Left ventricle myocardium inferior (tissue), 1 donor: Measurements from ENCODE around the gene SPRR5. TPM values are rescaled to one million over a fixed set of nuclear protein-coding genes. Genes with fewer than 3 reads are reported as not detected.

Source experiments
- DNase-seq: peaks from one replicate; pipeline ENCODE4 v3.0.0-alpha.2; 2020
- H3K27ac ChIP-seq: fragments of 200-600 bp; replicated peaks from 2 replicates; pipeline ENCODE4 v1.8.0; 2021
- H3K27me3 ChIP-seq: fragments of 200-600 bp; 2 replicates; pipeline ENCODE4 v1.8.0; 2021; ENCODE audit warnings: low read depth
- H3K36me3 ChIP-seq: fragments of 200-600 bp; 2 replicates; pipeline ENCODE4 v1.8.0; 2021
- H3K4me1 ChIP-seq: fragments of 200-600 bp; 2 replicates; pipeline ENCODE4 v1.8.0; 2021
- H3K4me3 ChIP-seq: fragments of 200-600 bp; 2 replicates; pipeline ENCODE4 v1.8.0; 2021; ENCODE audit warnings: mild to moderate bottlenecking, moderate library complexity
- H3K9me3 ChIP-seq: fragments of 200-600 bp; replicated peaks from 2 replicates; pipeline ENCODE4 v1.8.0; 2021
- intact Hi-C: fragments of 100-400 bp; cut with micrococcal nuclease; formaldehyde crosslinking; loops from one replicate; pipeline ENCODE4 v1.11.0; 2022
- total RNA-seq: library from RNA; stranded (reverse); fragmentation: NEBNext Ultra II Directional; extraction: Animal tissue kit (Norgen Biotek cat#: 25700); gene quantifications from one replicate; pipeline ENCODE4 v1.2.1, GENCODE V29; 2021
- TF ChIP-seq, protein P1 (sequence below): fragments of 200-600 bp; IDR thresholded peaks from 2 replicates; pipeline ENCODE4 v1.8.0; 2021; ENCODE audit warnings: antibody characterized with exemption, mild to moderate bottlenecking, borderline replicate concordance
- donor health status: DM: no; HTN: yes; CAD: no; lungs with severe emphysema.

Gene SPRR5
- total RNA-seq, 1 donor from 2014 or later = not detected

GRCh38 chr1:152932170-152932811, 14.7 kb upstream of the SPRR5 start:
- Histone ChIP-seq H3K4me3 (no peak overlapping the region), H3K4me1 (no peaks in the 10 kb centered on the region), H3K27ac (no peak overlapping the region), H3K9me3 (peaks cover 6% of the 10 kb centered on the region), H3K36me3 (no peaks in the 10 kb centered on the region), H3K27me3 (no peaks in the 10 kb centered on the region)
- TF ChIP-seq, protein P1, sequence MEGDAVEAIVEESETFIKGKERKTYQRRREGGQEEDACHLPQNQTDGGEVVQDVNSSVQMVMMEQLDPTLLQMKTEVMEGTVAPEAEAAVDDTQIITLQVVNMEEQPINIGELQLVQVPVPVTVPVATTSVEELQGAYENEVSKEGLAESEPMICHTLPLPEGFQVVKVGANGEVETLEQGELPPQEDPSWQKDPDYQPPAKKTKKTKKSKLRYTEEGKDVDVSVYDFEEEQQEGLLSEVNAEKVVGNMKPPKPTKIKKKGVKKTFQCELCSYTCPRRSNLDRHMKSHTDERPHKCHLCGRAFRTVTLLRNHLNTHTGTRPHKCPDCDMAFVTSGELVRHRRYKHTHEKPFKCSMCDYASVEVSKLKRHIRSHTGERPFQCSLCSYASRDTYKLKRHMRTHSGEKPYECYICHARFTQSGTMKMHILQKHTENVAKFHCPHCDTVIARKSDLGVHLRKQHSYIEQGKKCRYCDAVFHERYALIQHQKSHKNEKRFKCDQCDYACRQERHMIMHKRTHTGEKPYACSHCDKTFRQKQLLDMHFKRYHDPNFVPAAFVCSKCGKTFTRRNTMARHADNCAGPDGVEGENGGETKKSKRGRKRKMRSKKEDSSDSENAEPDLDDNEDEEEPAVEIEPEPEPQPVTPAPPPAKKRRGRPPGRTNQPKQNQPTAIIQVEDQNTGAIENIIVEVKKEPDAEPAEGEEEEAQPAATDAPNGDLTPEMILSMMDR = no peak
- DNase-seq = no peak
- intact Hi-C loops = no loop called here

DNA sequence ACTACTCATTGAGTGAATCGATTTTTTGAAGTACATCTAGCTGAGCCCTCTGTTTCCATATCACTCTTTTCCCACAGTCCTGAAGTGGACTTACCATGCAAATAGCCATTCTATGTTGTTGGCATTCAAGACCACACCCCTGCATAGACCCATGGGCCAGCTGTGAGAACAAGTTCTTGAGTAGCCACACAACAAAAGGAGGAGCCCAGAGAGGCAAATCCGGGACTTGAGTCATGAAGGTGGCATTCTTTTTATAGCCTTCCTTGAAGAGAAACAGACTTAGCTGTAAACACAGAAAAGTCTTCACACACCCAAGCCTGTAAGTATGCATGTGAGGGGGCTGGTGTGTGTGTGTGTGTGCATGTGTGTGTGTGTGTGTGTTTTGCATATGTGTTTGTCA, 13.8 kb upstream of the SPRR5 start:
- Histone ChIP-seq H3K9me3 (peaks cover 5% of the 10 kb centered on the region), H3K4me1 (no peaks in the 10 kb centered on the region), H3K27me3 (no peaks in the 10 kb centered on the region), H3K27ac (no peak overlapping the region), H3K36me3 (no peaks in the 10 kb centered on the region), H3K4me3 (no peak overlapping the region)
- intact Hi-C loops = no loop called here
- TF ChIP-seq, protein P1 = no peak
- no peak for DNase-seq

DNA sequence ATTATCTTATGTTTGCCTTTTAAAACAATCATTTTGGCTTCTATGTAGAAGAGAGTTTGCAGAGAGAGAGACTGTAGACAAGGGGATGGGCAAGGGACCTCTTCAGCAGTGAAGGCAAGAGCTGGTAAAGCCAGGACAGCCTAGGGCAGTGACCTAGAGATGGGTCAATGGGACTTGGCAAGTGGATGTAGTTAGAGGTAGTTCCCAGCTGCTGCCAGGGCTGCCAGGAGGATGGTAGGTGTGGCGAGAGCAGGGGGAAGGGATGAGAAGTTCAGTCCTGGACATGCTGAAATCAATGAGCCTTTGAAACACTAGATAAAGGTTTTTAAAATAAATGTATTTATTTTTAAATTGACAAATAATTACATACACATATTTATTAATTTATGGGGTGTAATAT, 6.4 kb upstream of the SPRR5 start:
- Histone ChIP-seq H3K27ac (no peak overlapping the region), H3K4me1 (no peaks in the 10 kb centered on the region), H3K36me3 (no peaks in the 10 kb centered on the region), H3K4me3 (no peak overlapping the region), H3K27me3 (no peaks in the 10 kb centered on the region), H3K9me3 (no peaks in the 10 kb centered on the region)
- TF ChIP-seq, protein P1 = no peak
- intact Hi-C loops = no loop called here
- no peak for DNase-seq

- Histone ChIP-seq H3K27me3 (no peaks in the 10 kb centered on the region), H3K27ac (no peak overlapping the region), H3K36me3 (no peaks in the 10 kb centered on the region), H3K4me1 (no peaks in the 10 kb centered on the region), H3K9me3 (no peaks in the 10 kb centered on the region), H3K4me3 (no peak overlapping the region)
- no peak for DNase-seq
- TF ChIP-seq, protein P1 = no peak
- intact Hi-C loops = no loop called here
Measured at GRCh38 chr1:152941037-152941711, 5.8 kb upstream of the SPRR5 start.

GRCh38 chr1:152942161-152942560, 4.8 kb upstream of the SPRR5 start:
- intact Hi-C loops = no loop called here

More at GRCh38 chr1:152942161-152942560, 4.8 kb upstream of the SPRR5 start:
- DNase-seq = no peak
- H3K27me3 ChIP-seq = peaks cover 7% of the 10 kb centered on the region
- H3K4me3 ChIP-seq = no peak overlapping the region
- no peaks in the 10 kb centered on the region for H3K9me3 ChIP-seq
- no peak overlapping the region for H3K27ac ChIP-seq
- H3K36me3 ChIP-seq = no peaks in the 10 kb centered on the region
- H3K4me1 ChIP-seq = no peaks in the 10 kb centered on the region
- TF ChIP-seq, protein P1 = no peak
